ENCODE measurements around the gene FBXL14.

FBXL14 gene

GRCh38 chr12:1575408-1576401 lies 18.7 kb downstream of the FBXL14 start:
- Histone ChIP-seq H3K36me3 (ENCODE audit: low read length) (no peaks in the 10 kb centered on the region), H3K27me3 (ENCODE audit: low read length) (no peaks in the 10 kb centered on the region), H3F3A (ENCODE audit: insufficient read depth) (no peaks in the 10 kb centered on the region), H2AFZ (ENCODE audit: low read depth, low read length, severe bottlenecking) (no peak overlapping the region), H4K20me1 (ENCODE audit: low read depth, low read length) (no peaks in the 10 kb centered on the region), H3K9me3 (ENCODE audit: insufficient read depth, low read length) (no peaks in the 10 kb centered on the region), H3K9me2 (replicated peaks; ENCODE audit: insufficient read depth, low read length) (no peaks in the 10 kb centered on the region), H3K4me2 (ENCODE audit: low read depth, low read length, poor library complexity, severe bottlenecking) (no peak overlapping the region), H3K27ac (ENCODE audit: low read depth, low read length) (no peak overlapping the region), H3K4me3 (ENCODE audit: insufficient read depth, low read length, poor library complexity, severe bottlenecking) (no peak overlapping the region), H3K79me2 (ENCODE audit: insufficient read depth, low read length) (no peaks in the 10 kb centered on the region), H3K9ac (ENCODE audit: low read length) (no peak overlapping the region)
- TF ChIP-seq EZH2phosphoT487 (conservative IDR thresholded peaks at IDR 0.05; ENCODE audit: low read length) (no peak), CTCF (IDR thresholded peaks at IDR 0.05; ENCODE audit: insufficient read depth, low read length, poor library complexity, severe bottlenecking) (no peak)

- Histone ChIP-seq H4K20me1 (ENCODE audit: low read depth, low read length) (no peaks in the 10 kb centered on the region), H3K4me3 (ENCODE audit: insufficient read depth, low read length, poor library complexity, severe bottlenecking) (no peak overlapping the region), H2AFZ (ENCODE audit: low read depth, low read length, severe bottlenecking) (no peak overlapping the region), H3K36me3 (ENCODE audit: low read length) (no peaks in the 10 kb centered on the region), H3K4me2 (ENCODE audit: low read depth, low read length, poor library complexity, severe bottlenecking) (no peak overlapping the region), H3F3A (ENCODE audit: insufficient read depth) (no peaks in the 10 kb centered on the region), H3K9me3 (ENCODE audit: insufficient read depth, low read length) (no peaks in the 10 kb centered on the region), H3K27me3 (ENCODE audit: low read length) (no peaks in the 10 kb centered on the region), H3K79me2 (ENCODE audit: insufficient read depth, low read length) (no peaks in the 10 kb centered on the region), H3K27ac (ENCODE audit: low read depth, low read length) (no peak overlapping the region), H3K9ac (ENCODE audit: low read length) (no peak overlapping the region), H3K9me2 (replicated peaks; ENCODE audit: insufficient read depth, low read length) (no peaks in the 10 kb centered on the region)
- TF ChIP-seq EZH2phosphoT487 (conservative IDR thresholded peaks at IDR 0.05; ENCODE audit: low read length) (no peak), CTCF (IDR thresholded peaks at IDR 0.05; ENCODE audit: insufficient read depth, low read length, poor library complexity, severe bottlenecking) (no peak)
These were observed 19.5 kb downstream of the FBXL14 start for GRCh38 chr12:1574865-1575259.

GRCh38 chr12:1573960-1574864 lies 20.2 kb downstream of the FBXL14 start:
- no peaks in the 10 kb centered on the region for H4K20me1 ChIP-seq (ENCODE audit: low read depth, low read length)
- H3K4me3 ChIP-seq (ENCODE audit: insufficient read depth, low read length, poor library complexity, severe bottlenecking), result no peak overlapping the region
- H3K36me3 ChIP-seq (ENCODE audit: low read length), result no peaks in the 10 kb centered on the region
- H3K9me2 ChIP-seq (replicated peaks; ENCODE audit: insufficient read depth, low read length), result no peaks in the 10 kb centered on the region
- no peak for TF ChIP-seq EZH2phosphoT487 (conservative IDR thresholded peaks at IDR 0.05; ENCODE audit: low read length)
- TF ChIP-seq CTCF (IDR thresholded peaks at IDR 0.05; ENCODE audit: insufficient read depth, low read length, poor library complexity, severe bottlenecking), result no peak
- no peak overlapping the region for H2AFZ ChIP-seq (ENCODE audit: low read depth, low read length, severe bottlenecking)
- H3K79me2 ChIP-seq (ENCODE audit: insufficient read depth, low read length), result no peaks in the 10 kb centered on the region
- no peaks in the 10 kb centered on the region for H3F3A ChIP-seq (ENCODE audit: insufficient read depth)
- no peak overlapping the region for H3K9ac ChIP-seq (ENCODE audit: low read length)
- H3K9me3 ChIP-seq (ENCODE audit: insufficient read depth, low read length), result no peaks in the 10 kb centered on the region
- H3K4me2 ChIP-seq (ENCODE audit: low read depth, low read length, poor library complexity, severe bottlenecking), result no peak overlapping the region
- no peak overlapping the region for H3K27ac ChIP-seq (ENCODE audit: low read depth, low read length)
- no peaks in the 10 kb centered on the region for H3K27me3 ChIP-seq (ENCODE audit: low read length)

All from SU-DHL-6 (cell line).